ENCODE results near the gene CENPQ. TPM values are rescaled to one million over a fixed set of nuclear protein-coding genes. Genes with fewer than 3 reads are reported as not detected.

The CENPQ gene
- total RNA-seq, 1 experiment from 2014 or later = 21.6 TPM

- DNase-seq = no peak
- Histone ChIP-seq H4K20me1 (ENCODE audit: insufficient read depth, low read depth, low read length) (no peaks in the 10 kb centered on the region), H3K79me2 (ENCODE audit: low read length) (no peaks in the 10 kb centered on the region), H3K9me3 (ENCODE audit: low read length) (no peaks in the 10 kb centered on the region), H3K9ac (ENCODE audit: low read length) (no peak overlapping the region), H3K9me2 (replicated peaks; ENCODE audit: insufficient read depth, low read length) (no peaks in the 10 kb centered on the region), H3K4me3 (ENCODE audit: low read length) (no peak overlapping the region), H3K27ac (ENCODE audit: low read length) (no peak overlapping the region), H3K4me1 (ENCODE audit: low read length) (no peaks in the 10 kb centered on the region), H3K27me3 (ENCODE audit: low read length) (0 out of 2 replicates have a peak, but pooled peaks cover 2% of the 10 kb centered on the region), H3K4me2 (ENCODE audit: low read depth, low read length, poor library complexity, severe bottlenecking) (no peak overlapping the region), H3K36me3 (ENCODE audit: insufficient read depth, low read length) (no peaks in the 10 kb centered on the region), H2AFZ (ENCODE audit: low read length) (no peak overlapping the region)
These were observed 43.5 kb downstream of the CENPQ start for GRCh38 chr6:49506569-49507111.

- no peaks in the 10 kb centered on the region for H3K36me3 ChIP-seq (ENCODE audit: insufficient read depth, low read length)
- DNase-seq = no peak
- H4K20me1 ChIP-seq (ENCODE audit: insufficient read depth, low read depth, low read length) = no peaks in the 10 kb centered on the region
- H3K9ac ChIP-seq (ENCODE audit: low read length) = no peak overlapping the region
- no peaks in the 10 kb centered on the region for H3K79me2 ChIP-seq (ENCODE audit: low read length)
- 0 out of 2 replicates have a peak, but pooled peaks cover 2% of the 10 kb centered on the region for H3K27me3 ChIP-seq (ENCODE audit: low read length)
- H3K4me3 ChIP-seq (ENCODE audit: low read length) = no peak overlapping the region
- no peak overlapping the region for H2AFZ ChIP-seq (ENCODE audit: low read length)
- no peaks in the 10 kb centered on the region for H3K9me2 ChIP-seq (replicated peaks; ENCODE audit: insufficient read depth, low read length)
- H3K4me1 ChIP-seq (ENCODE audit: low read length) = no peaks in the 10 kb centered on the region
- H3K4me2 ChIP-seq (ENCODE audit: low read depth, low read length, poor library complexity, severe bottlenecking) = no peak overlapping the region
- H3K9me3 ChIP-seq (ENCODE audit: low read length) = no peaks in the 10 kb centered on the region
- H3K27ac ChIP-seq (ENCODE audit: low read length) = no peak overlapping the region
These were observed 46.2 kb downstream of the CENPQ start for GRCh38 chr6:49509342-49509741.

GRCh38 chr6:49513153-49513989 is 50.2 kb downstream of the CENPQ start:
- H3K36me3 ChIP-seq (ENCODE audit: insufficient read depth, low read length) = no peaks in the 10 kb centered on the region
- H3K9me2 ChIP-seq (replicated peaks; ENCODE audit: insufficient read depth, low read length) = no peaks in the 10 kb centered on the region
- no peaks in the 10 kb centered on the region for H3K4me1 ChIP-seq (ENCODE audit: low read length)
- no peak for DNase-seq
- H3K79me2 ChIP-seq (ENCODE audit: low read length) = no peaks in the 10 kb centered on the region
- no peaks in the 10 kb centered on the region for H4K20me1 ChIP-seq (ENCODE audit: insufficient read depth, low read depth, low read length)
- no peak overlapping the region for H3K4me2 ChIP-seq (ENCODE audit: low read depth, low read length, poor library complexity, severe bottlenecking)
- no peak overlapping the region for H2AFZ ChIP-seq (ENCODE audit: low read length)
- H3K27me3 ChIP-seq (ENCODE audit: low read length) = 0 out of 2 replicates have a peak, but pooled peaks cover 2% of the 10 kb centered on the region
- H3K9ac ChIP-seq (ENCODE audit: low read length) = no peak overlapping the region
- H3K4me3 ChIP-seq (ENCODE audit: low read length) = no peak overlapping the region
- no peak overlapping the region for H3K27ac ChIP-seq (ENCODE audit: low read length)
- H3K9me3 ChIP-seq (ENCODE audit: low read length) = no peaks in the 10 kb centered on the region

- Histone ChIP-seq H3K79me2 (ENCODE audit: low read length) (no peaks in the 10 kb centered on the region), H3K4me1 (ENCODE audit: low read length) (no peaks in the 10 kb centered on the region), H3K27me3 (ENCODE audit: low read length) (0 out of 2 replicates have a peak, but pooled peaks cover 2% of the 10 kb centered on the region), H3K4me3 (ENCODE audit: low read length) (no peak overlapping the region), H3K9me3 (ENCODE audit: low read length) (no peaks in the 10 kb centered on the region), H3K4me2 (ENCODE audit: low read depth, low read length, poor library complexity, severe bottlenecking) (no peak overlapping the region), H3K9me2 (replicated peaks; ENCODE audit: insufficient read depth, low read length) (no peaks in the 10 kb centered on the region), H3K9ac (ENCODE audit: low read length) (no peak overlapping the region), H3K36me3 (ENCODE audit: insufficient read depth, low read length) (no peaks in the 10 kb centered on the region), H2AFZ (ENCODE audit: low read length) (no peak overlapping the region), H4K20me1 (ENCODE audit: insufficient read depth, low read depth, low read length) (no peaks in the 10 kb centered on the region), H3K27ac (ENCODE audit: low read length) (no peak overlapping the region)
- DNase-seq = no peak
These were observed 51.7 kb downstream of the CENPQ start for GRCh38 chr6:49514571-49515484.

GRCh38 chr6:49515485-49516146 is 52.4 kb downstream of the CENPQ start:
- Histone ChIP-seq H3K9me2 (replicated peaks; ENCODE audit: insufficient read depth, low read length) (no peaks in the 10 kb centered on the region), H3K27ac (ENCODE audit: low read length) (no peak overlapping the region), H3K9me3 (ENCODE audit: low read length) (no peaks in the 10 kb centered on the region), H3K4me2 (ENCODE audit: low read depth, low read length, poor library complexity, severe bottlenecking) (no peak overlapping the region), H3K9ac (ENCODE audit: low read length) (no peak overlapping the region), H3K36me3 (ENCODE audit: insufficient read depth, low read length) (no peaks in the 10 kb centered on the region), H3K4me1 (ENCODE audit: low read length) (no peaks in the 10 kb centered on the region), H3K27me3 (ENCODE audit: low read length) (0 out of 2 replicates have a peak, but pooled peaks cover 2% of the 10 kb centered on the region), H3K79me2 (ENCODE audit: low read length) (no peaks in the 10 kb centered on the region), H2AFZ (ENCODE audit: low read length) (no peak overlapping the region), H4K20me1 (ENCODE audit: insufficient read depth, low read depth, low read length) (no peaks in the 10 kb centered on the region), H3K4me3 (ENCODE audit: low read length) (no peak overlapping the region)
- no peak for DNase-seq

- Histone ChIP-seq H3K9ac (ENCODE audit: low read length) (no peak overlapping the region), H3K9me3 (ENCODE audit: low read length) (no peaks in the 10 kb centered on the region), H4K20me1 (ENCODE audit: insufficient read depth, low read depth, low read length) (no peaks in the 10 kb centered on the region), H3K4me3 (ENCODE audit: low read length) (no peak overlapping the region), H3K9me2 (replicated peaks; ENCODE audit: insufficient read depth, low read length) (no peaks in the 10 kb centered on the region), H3K79me2 (ENCODE audit: low read length) (no peaks in the 10 kb centered on the region), H3K36me3 (ENCODE audit: insufficient read depth, low read length) (no peaks in the 10 kb centered on the region), H3K4me1 (ENCODE audit: low read length) (no peaks in the 10 kb centered on the region), H3K4me2 (ENCODE audit: low read depth, low read length, poor library complexity, severe bottlenecking) (no peak overlapping the region), H3K27ac (ENCODE audit: low read length) (no peak overlapping the region), H3K27me3 (ENCODE audit: low read length) (0 out of 2 replicates have a peak, but pooled peaks cover 2% of the 10 kb centered on the region), H2AFZ (ENCODE audit: low read length) (no peak overlapping the region)
- DNase-seq = no peak
These were observed 53.0 kb downstream of the CENPQ start for GRCh38 chr6:49516147-49516505.

GRCh38 chr6:49517919-49518318 is 54.7 kb downstream of the CENPQ start:
- no peaks in the 10 kb centered on the region for H3K4me1 ChIP-seq (ENCODE audit: low read length)
- H2AFZ ChIP-seq (ENCODE audit: low read length) = no peak overlapping the region
- no peaks in the 10 kb centered on the region for H4K20me1 ChIP-seq (ENCODE audit: insufficient read depth, low read depth, low read length)
- H3K9me2 ChIP-seq (replicated peaks; ENCODE audit: insufficient read depth, low read length) = no peaks in the 10 kb centered on the region
- DNase-seq = no peak
- no peaks in the 10 kb centered on the region for H3K36me3 ChIP-seq (ENCODE audit: insufficient read depth, low read length)
- H3K9me3 ChIP-seq (ENCODE audit: low read length) = no peaks in the 10 kb centered on the region
- H3K9ac ChIP-seq (ENCODE audit: low read length) = no peak overlapping the region
- no peaks in the 10 kb centered on the region for H3K79me2 ChIP-seq (ENCODE audit: low read length)
- no peaks in the 10 kb centered on the region for H3K27me3 ChIP-seq (ENCODE audit: low read length)
- H3K4me3 ChIP-seq (ENCODE audit: low read length) = no peak overlapping the region
- no peak overlapping the region for H3K4me2 ChIP-seq (ENCODE audit: low read depth, low read length, poor library complexity, severe bottlenecking)
- no peak overlapping the region for H3K27ac ChIP-seq (ENCODE audit: low read length)
